HG02763 (cell line): Measurements from ENCODE around the gene PYGO2.
"Not testable (repeated sequence)": the region's sequence is repeated elsewhere in the genome, so short reads cannot be mapped to it uniquely, and the experiment has no call there.

ENCODE experiments used
- ATAC-seq: cut with Tn5 transposase; IDR thresholded peaks from one replicate; pipeline ENCODE4 v1.9.1; 2021; ENCODE audit warnings: mild to moderate bottlenecking, moderate library complexity; ENCODE audit not compliant: unreplicated experiment

Gene PYGO2

GRCh38 chr1:154913273-154913672 is 48.3 kb downstream of the PYGO2 start:
- no peak for ATAC-seq

- ATAC-seq = no peak
These were observed 48.8 kb downstream of the PYGO2 start for GRCh38 chr1:154912755-154913154.

- no peak for ATAC-seq
These were observed 49.7 kb downstream of the PYGO2 start for GRCh38 chr1:154911691-154912550.

- no peak for ATAC-seq
These were observed 50.7 kb downstream of the PYGO2 start for GRCh38 chr1:154910851-154911250.

- no peak for ATAC-seq
These were observed 52.6 kb downstream of the PYGO2 start for GRCh38 chr1:154908937-154909336.

GRCh38 chr1:154908129-154908528 is 53.5 kb downstream of the PYGO2 start:
- not testable (repeated sequence) for ATAC-seq
